Endodermal cell (in vitro differentiated cells): ENCODE measurements around the gene ANGPTL2. TPM values are rescaled to one million over a fixed set of nuclear protein-coding genes. Genes with fewer than 3 reads are reported as not detected.
A peak's percentile ranks its signal among the peaks of the same experiment; 100 is the strongest.

Experiments
- DNase-seq: peaks from one replicate; pipeline ENCODE4 v3.0.0-alpha.2; 2017
- H3K27ac ChIP-seq: 2 replicates; pipeline ENCODE4 v1.5.1; 2013; ENCODE audit warnings: mild to moderate bottlenecking, low read depth, low read length, moderate library complexity
- H3K27me3 ChIP-seq: 2 replicates; pipeline ENCODE4 v1.6.1; 2013; ENCODE audit warnings: mild to moderate bottlenecking, low read length, moderate library complexity; ENCODE audit not compliant: insufficient read depth, control insufficient read depth, poor library complexity, severe bottlenecking
- H3K36me3 ChIP-seq: 2 replicates; pipeline ENCODE4 v1.7.0; 2013; ENCODE audit warnings: mild to moderate bottlenecking, low read length, moderate library complexity; ENCODE audit not compliant: control insufficient read depth, insufficient read depth
- H3K4me1 ChIP-seq: one replicate; pipeline ENCODE4 v1.7.0; 2013; ENCODE audit warnings: low read length; ENCODE audit not compliant: control insufficient read depth, insufficient read depth
- H3K4me3 ChIP-seq: 2 replicates; pipeline ENCODE4 v1.5.1; 2013; ENCODE audit warnings: mild to moderate bottlenecking, low read length, moderate library complexity
- H3K9ac ChIP-seq: 2 replicates; pipeline ENCODE4 v1.6.1; 2013; ENCODE audit warnings: mild to moderate bottlenecking, low read length, moderate library complexity; ENCODE audit not compliant: poor library complexity, severe bottlenecking; ENCODE audit errors: extremely low read depth
- H3K9me3 ChIP-seq: 2 replicates; pipeline ENCODE4 v1.6.1; 2013; ENCODE audit warnings: mild to moderate bottlenecking, low read length, moderate library complexity; ENCODE audit not compliant: control insufficient read depth
- H3K27ac Mint-ChIP-seq: 2 replicates; pipeline ENCODE4 v1.8.0; 2020; ENCODE audit warnings: mixed read lengths
- H3K27me3 Mint-ChIP-seq: 2 replicates; pipeline ENCODE4 v1.8.0; 2021; ENCODE audit warnings: mild to moderate bottlenecking, mixed read lengths; ENCODE audit not compliant: insufficient read depth
- H3K36me3 Mint-ChIP-seq: 2 replicates; pipeline ENCODE4 v1.8.0; 2020; ENCODE audit warnings: low read depth, mixed read lengths
- H3K4me1 Mint-ChIP-seq: 2 replicates; pipeline ENCODE4 v1.8.0; 2020; ENCODE audit warnings: mixed read lengths
- H3K4me3 Mint-ChIP-seq: 2 replicates; pipeline ENCODE4 v1.8.0; 2020; ENCODE audit warnings: mild to moderate bottlenecking, moderate library complexity, mixed read lengths
- H3K9me3 Mint-ChIP-seq: 2 replicates; pipeline ENCODE4 v1.8.0; 2020; ENCODE audit warnings: mild to moderate bottlenecking, mixed read lengths
- CTCF ChIP-seq: fragments of 200-600 bp; sonication (generic); conservative IDR thresholded peaks from 2 replicates; pipeline ENCODE4 v1.5.0; 2021; ENCODE audit warnings: antibody characterized with exemption, mild to moderate bottlenecking
- WGBS, 2 experiments: methylation state at CpG; one replicate each; pipeline versions ENCODE4 v1.1.5 to v1.1.7; 2013; ENCODE audit warnings: missing lambda C conversion rate in 2 of 2, mixed read lengths in 1 of 2; ENCODE audit not compliant: insufficient coverage in 1 of 2, insufficient read length in 1 of 2; 5-methylcytosine and 5-hydroxymethylcytosine counted together
- total RNA-seq, 2 donors: library from RNA; stranded (reverse); fragmentation: NEBNext Ultra II Directional in 1 of 2; extraction: Animal tissue kit (Norgen Biotek cat#: 25700) in 1 of 2; gene quantifications; 2 replicates in 1 of 2; 3 replicates in 1 of 2; pipeline ENCODE4 v1.2.1, GENCODE V29; 2021

ANGPTL2 gene
- total RNA-seq, 2 donors from 2014 or later: 14.8 to 17.1 TPM

GRCh38 chr9:127162046-127162863 is 39.8 kb upstream of the ANGPTL2 start:
- peak; percentile 37 for DNase-seq
- no peak overlapping the region for H3K27ac ChIP-seq
- no peaks in the 10 kb centered on the region for H3K9me3 ChIP-seq
- TF ChIP-seq CTCF: no peak
- no peak overlapping the region for H3K27ac Mint-ChIP-seq
- H3K36me3 ChIP-seq: no peaks in the 10 kb centered on the region
- H3K36me3 Mint-ChIP-seq: no peaks in the 10 kb centered on the region
- no peaks in the 10 kb centered on the region for H3K9me3 Mint-ChIP-seq
- H3K4me3 Mint-ChIP-seq: no peak overlapping the region
- no peak overlapping the region for H3K9ac ChIP-seq
- H3K4me3 ChIP-seq: no peak overlapping the region
- 79 to 86% methylated on average over 5 to 9 of the region's 9 CpGs for WGBS, 2 experiments
- H3K27me3 ChIP-seq: no peaks in the 10 kb centered on the region
- peaks cover 6% of the 10 kb centered on the region for H3K4me1 ChIP-seq
- no peaks in the 10 kb centered on the region for H3K27me3 Mint-ChIP-seq
- H3K4me1 Mint-ChIP-seq: peaks cover 34% of the 10 kb centered on the region

DNA sequence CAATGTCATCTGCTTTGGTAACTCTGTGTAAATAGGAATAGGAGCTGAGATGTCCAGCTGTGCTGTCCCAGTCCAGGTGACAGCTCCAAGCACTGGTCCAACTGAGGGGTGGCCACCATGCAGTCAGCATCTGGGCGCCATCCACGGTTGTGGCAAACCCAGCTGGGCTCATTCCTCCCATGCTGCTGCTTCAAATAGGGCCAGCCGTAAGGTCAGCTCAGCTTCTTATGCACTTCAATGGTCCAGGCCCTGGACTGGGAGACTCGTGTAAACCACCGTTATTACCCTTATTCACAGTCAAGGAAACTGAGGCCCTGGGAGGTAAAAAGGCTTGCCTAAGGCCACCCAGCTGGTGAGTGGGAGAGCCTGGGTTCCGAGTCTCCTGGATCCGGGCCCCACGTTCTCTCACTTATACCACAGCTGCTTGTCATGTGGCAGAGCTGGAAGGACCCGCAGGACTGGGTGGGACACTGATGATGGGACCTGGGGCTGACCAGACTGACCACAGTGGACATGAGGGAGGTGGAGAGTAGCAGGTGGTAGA is 38.7 kb upstream of the ANGPTL2 start:
- H3K4me3 Mint-ChIP-seq: no peak overlapping the region
- peak; percentile 35 for DNase-seq
- WGBS, 2 experiments: 96 to 97% methylated on average over 4 to 9 of the region's 9 CpGs
- H3K27me3 ChIP-seq: no peaks in the 10 kb centered on the region
- H3K36me3 ChIP-seq: no peaks in the 10 kb centered on the region
- no peaks in the 10 kb centered on the region for H3K9me3 Mint-ChIP-seq
- no peak overlapping the region for H3K27ac ChIP-seq
- H3K9me3 ChIP-seq: no peaks in the 10 kb centered on the region
- H3K4me3 ChIP-seq: no peak overlapping the region
- no peak overlapping the region for H3K9ac ChIP-seq
- H3K27ac Mint-ChIP-seq: no peak overlapping the region
- H3K27me3 Mint-ChIP-seq: no peaks in the 10 kb centered on the region
- no peaks in the 10 kb centered on the region for H3K36me3 Mint-ChIP-seq
- H3K4me1 Mint-ChIP-seq: peaks cover 32% of the 10 kb centered on the region
- peaks cover 6% of the 10 kb centered on the region for H3K4me1 ChIP-seq
- no peak for TF ChIP-seq CTCF

GRCh38 chr9:127159949-127160610 is 37.6 kb upstream of the ANGPTL2 start:
- H3K9me3 Mint-ChIP-seq: no peaks in the 10 kb centered on the region
- H3K4me3 Mint-ChIP-seq: no peak overlapping the region
- no peaks in the 10 kb centered on the region for H3K9me3 ChIP-seq
- H3K9ac ChIP-seq: no peak overlapping the region
- H3K4me1 ChIP-seq: peaks cover 6% of the 10 kb centered on the region
- H3K36me3 Mint-ChIP-seq: no peaks in the 10 kb centered on the region
- no peaks in the 10 kb centered on the region for H3K27me3 ChIP-seq
- TF ChIP-seq CTCF: no peak
- H3K27ac ChIP-seq: no peak overlapping the region
- peaks cover 32% of the 10 kb centered on the region for H3K4me1 Mint-ChIP-seq
- H3K4me3 ChIP-seq: no peak overlapping the region
- no peak overlapping the region for H3K27ac Mint-ChIP-seq
- H3K27me3 Mint-ChIP-seq: no peaks in the 10 kb centered on the region
- peak; percentile 59 for DNase-seq
- no peaks in the 10 kb centered on the region for H3K36me3 ChIP-seq
- WGBS, 2 experiments: 86 to 88% methylated on average over 6 to 10 of the region's 10 CpGs
